Activated T-cell treated with anti-CD3 and anti-CD28 coated beads for 24 hours (primary cell): ENCODE results near the gene COX18.

Experiments
- DNase-seq: peaks from one replicate; pipeline ENCODE4 v3.0.0-alpha.2; 2020; ENCODE audit warnings: low read depth

COX18 gene

GRCh38 chr4:73053076-73053475 lies 16.4 kb downstream of the COX18 start:
- no peak for DNase-seq

GRCh38 chr4:73051625-73052024 lies 17.9 kb downstream of the COX18 start:
- DNase-seq, result no peak

GRCh38 chr4:73045879-73046278 lies 23.6 kb downstream of the COX18 start:
- DNase-seq, result no peak

GRCh38 chr4:73037057-73037456 lies 32.5 kb downstream of the COX18 start:
- DNase-seq, result no peak

GRCh38 chr4:73036123-73036522 lies 33.4 kb downstream of the COX18 start:
- DNase-seq, result no peak

- no peak for DNase-seq
Measured at GRCh38 chr4:73034896-73035295, 34.6 kb downstream of the COX18 start.

GRCh38 chr4:73028621-73029020 lies 40.9 kb downstream of the COX18 start:
- DNase-seq, result no peak

- DNase-seq, result no peak
Measured at GRCh38 chr4:73021634-73022033, 47.9 kb downstream of the COX18 start.

- no peak for DNase-seq
Measured at GRCh38 chr4:73019462-73020047, 50.0 kb downstream of the COX18 start.

- no peak for DNase-seq
Measured at GRCh38 chr4:73018595-73018994, 50.9 kb downstream of the COX18 start.

GRCh38 chr4:73013310-73013709 lies 56.2 kb downstream of the COX18 start:
- no peak for DNase-seq

- DNase-seq, result no peak
Measured at GRCh38 chr4:73012673-73013072, 56.8 kb downstream of the COX18 start.

- DNase-seq, result no peak
Measured at GRCh38 chr4:73011629-73011985, 57.9 kb downstream of the COX18 start.

- no peak for DNase-seq
Measured at GRCh38 chr4:73010789-73011628, 58.5 kb downstream of the COX18 start.

- no peak for DNase-seq
Measured at GRCh38 chr4:73007526-73008100, 61.9 kb downstream of the COX18 start.

- no peak for DNase-seq
Measured at GRCh38 chr4:73006286-73006990, 63.1 kb downstream of the COX18 start.

GRCh38 chr4:73005514-73005913 lies 64.0 kb downstream of the COX18 start:
- DNase-seq, result no peak
